Airway epithelial cell (primary cell): ENCODE results near the gene TMEM238L. TPM values are rescaled to one million over a fixed set of nuclear protein-coding genes. Genes with fewer than 3 reads are reported as not detected.

Experiments
- total RNA-seq: library from RNA; depleted of rRNA; stranded (reverse); fragments of >200 nt; gene quantifications from 2 replicates; pipeline ENCODE4 v1.2.3, GENCODE V29; 2015

The TMEM238L gene
- total RNA-seq = not detected in 2 replicates

DNA sequence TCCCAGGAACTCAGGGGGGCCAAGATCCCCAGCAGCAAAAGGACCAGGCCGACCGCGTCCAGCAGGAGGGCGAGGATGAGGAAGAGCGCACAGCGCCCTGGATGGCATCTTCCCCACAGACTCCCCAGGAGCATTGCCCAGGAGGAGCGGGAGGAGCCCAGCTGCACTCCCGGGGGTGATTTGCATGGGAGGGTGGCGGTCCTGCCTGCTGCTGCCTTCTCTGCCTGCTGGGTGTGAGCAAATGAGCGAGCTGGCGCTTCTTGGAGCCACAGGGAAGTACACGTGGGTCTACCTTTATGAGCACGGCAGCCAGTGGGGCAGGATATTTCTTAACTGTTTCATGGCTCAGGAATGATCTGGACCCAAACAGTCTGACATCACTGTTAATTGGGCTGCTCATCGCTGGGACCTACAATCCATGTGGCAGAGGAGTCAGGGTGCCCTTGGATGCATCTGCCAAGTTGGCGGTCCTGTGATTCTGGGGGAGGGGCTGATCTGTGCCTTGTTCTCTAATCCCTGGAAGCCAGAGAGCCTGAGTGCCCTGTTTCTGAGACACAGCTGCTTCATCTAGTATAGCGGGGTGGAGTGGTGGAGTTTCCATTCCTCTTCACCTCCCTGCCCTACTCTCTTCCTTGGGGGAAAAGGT is at the start of gene TMEM238L:
Gene TMEM238L (minus strand): TSS at position 270 of the 646 bp plus-strand sequence. CDS start 136 bp downstream, at position 134.

GRCh38 chr17:10837921-10838320 is 34.0 kb upstream of the TMEM238L start, which contains the start of gene PIRT:
Gene PIRT, minus strand, starts transcription at chr17:10838087. Its CDS starts 12,442 bp downstream, at chr17:10825645.

Other genes with a start within 250 kb of the TMEM238L start
- gene MYH3, start 146.8 kb downstream of the TMEM238L start, total RNA-seq = 0.35 and 0.42 TPM in 2 replicates
- 26.0 and 36.7 TPM in 2 replicates for gene SCO1, start 106.6 kb downstream of the TMEM238L start, total RNA-seq
- 2.7 and 6.7 TPM in 2 replicates for gene ADPRM, start 106.5 kb downstream of the TMEM238L start, total RNA-seq
- 0.21 TPM in 1 of 2 replicates, not detected in the other for gene TMEM220, start 74.1 kb downstream of the TMEM238L start, total RNA-seq
- gene PIRT, start 34.0 kb upstream of the TMEM238L start, total RNA-seq = not detected in 2 replicates